GM23338 (cell line): ENCODE results near the gene MAP3K21. TPM values are rescaled to one million over a fixed set of nuclear protein-coding genes. Genes with fewer than 3 reads are reported as not detected.
A peak's percentile ranks its signal among the peaks of the same experiment; 100 is the strongest.

Experiments used
- ATAC-seq: fragments of 200-7000 bp; cut with Tn5 transposase; 3 replicates; pipeline ENCODE4 v1.9.1; 2020
- DNase-seq: peaks from one replicate; pipeline ENCODE4 v3.0.0-alpha.2; 2015; ENCODE audit warnings: low spot score
- H2AFZ ChIP-seq: fragments of 200-600 bp; sonication (generic); 2 replicates; pipeline ENCODE4 v1.8.0; 2016; ENCODE audit warnings: antibody characterized with exemption, mild to moderate bottlenecking, moderate library complexity
- H3F3A ChIP-seq: fragments of 200-600 bp; sonication (generic); replicated peaks from 2 replicates; pipeline ENCODE4 v1.8.0; 2017; ENCODE audit warnings: antibody characterized with exemption, mixed run types, low read depth
- H3K27ac ChIP-seq: fragments of 200-600 bp; sonication (generic); 2 replicates; pipeline ENCODE4 v1.6.1; 2016; ENCODE audit warnings: low read depth
- H3K27me3 ChIP-seq: fragments of 200-600 bp; sonication (generic); 2 replicates; pipeline ENCODE4 v1.8.0; 2016; ENCODE audit warnings: mild to moderate bottlenecking, mixed run types, moderate library complexity; ENCODE audit not compliant: insufficient read depth
- H3K36me3 ChIP-seq: fragments of 200-600 bp; sonication (generic); 2 replicates; pipeline ENCODE4 v1.8.0; 2016; ENCODE audit warnings: mild to moderate bottlenecking; ENCODE audit not compliant: insufficient read depth
- H3K4me1 ChIP-seq: fragments of 200-600 bp; sonication (generic); 2 replicates; pipeline ENCODE4 v1.8.0; 2016; ENCODE audit warnings: mild to moderate bottlenecking, moderate library complexity; ENCODE audit not compliant: insufficient read depth
- H3K4me2 ChIP-seq: fragments of 200-600 bp; sonication (generic); 2 replicates; pipeline ENCODE4 v1.7.1; 2017; ENCODE audit warnings: mixed run types
- H3K4me3 ChIP-seq: fragments of 200-600 bp; sonication (generic); 2 replicates; pipeline ENCODE4 v1.6.1; 2016; ENCODE audit warnings: mixed run types
- H3K79me2 ChIP-seq: fragments of 200-600 bp; sonication (generic); replicated peaks from 2 replicates; pipeline ENCODE4 v1.8.0; 2017; ENCODE audit warnings: mild to moderate bottlenecking; ENCODE audit not compliant: insufficient read depth
- H3K9me2 ChIP-seq: fragments of 200-600 bp; sonication (generic); 2 replicates; pipeline ENCODE4 v1.8.0; 2017; ENCODE audit not compliant: insufficient read depth
- H4K20me1 ChIP-seq: fragments of 200-600 bp; sonication (generic); replicated peaks from 2 replicates; pipeline ENCODE4 v1.8.0; 2017; ENCODE audit warnings: mild to moderate bottlenecking; ENCODE audit not compliant: insufficient read depth
- H3K27ac Mint-ChIP-seq: 2 replicates; pipeline ENCODE4 v1.8.0; 2020; ENCODE audit warnings: inconsistent platforms, mild to moderate bottlenecking, moderate library complexity, mixed read lengths
- H3K27me3 Mint-ChIP-seq: 3 replicates; pipeline ENCODE4 v1.8.0; 2022; ENCODE audit warnings: low read depth, mild to moderate bottlenecking, moderate library complexity, mixed read lengths, inconsistent platforms; ENCODE audit not compliant: insufficient read depth, poor library complexity
- H3K36me3 Mint-ChIP-seq: 3 replicates; pipeline ENCODE4 v1.8.0; 2021; ENCODE audit warnings: low read depth, mild to moderate bottlenecking, inconsistent platforms, moderate library complexity, mixed read lengths
- H3K4me1 Mint-ChIP-seq: 3 replicates; pipeline ENCODE4 v1.8.0; 2020; ENCODE audit warnings: mild to moderate bottlenecking, inconsistent platforms, mixed read lengths
- H3K4me3 Mint-ChIP-seq: 3 replicates; pipeline ENCODE4 v1.8.0; 2021; ENCODE audit warnings: moderate library complexity, mild to moderate bottlenecking, inconsistent platforms, mixed read lengths
- H3K9me3 Mint-ChIP-seq: 3 replicates; pipeline ENCODE4 v1.8.0; 2020; ENCODE audit warnings: moderate library complexity, mild to moderate bottlenecking, inconsistent platforms, mixed read lengths
- CREB1 ChIP-seq: fragments of 250-450 bp; sonication (Bioruptor Pico); IDR thresholded peaks from 2 replicates; pipeline ENCODE4 v1.5.0; 2020; ENCODE audit warnings: low read depth, mild to moderate bottlenecking, moderate library complexity
- CTCF ChIP-seq, 2 experiments: fragments of 200-600 bp in 1 of 2; sonication (generic) in 1 of 2; conservative IDR thresholded peaks; 2 replicates each; pipeline versions ENCODE4 v1.5.1 to v1.6.1; 2016 to 2017; ENCODE audit warnings: antibody characterized with exemption in 2 of 2, low read depth in 2 of 2, mild to moderate bottlenecking in 2 of 2, moderate library complexity in 1 of 2
- ETS1 ChIP-seq: IDR thresholded peaks from 2 replicates; pipeline ENCODE4 v1.6.1; 2016; ENCODE audit warnings: antibody characterized with exemption
- EZH2phosphoT487 ChIP-seq: fragments of 200-600 bp; sonication (generic); IDR thresholded peaks from one replicate; pipeline ENCODE4 v1.8.1; 2018; ENCODE audit warnings: antibody characterized with exemption; ENCODE audit not compliant: unreplicated experiment
- JUNB ChIP-seq: IDR thresholded peaks from one replicate; pipeline ENCODE4 v1.6.1; 2016; ENCODE audit warnings: antibody characterized with exemption; ENCODE audit not compliant: unreplicated experiment
- POLR2AphosphoS5 ChIP-seq: IDR thresholded peaks from 2 replicates; pipeline ENCODE4 v1.6.1; 2016; ENCODE audit warnings: antibody characterized with exemption, low read depth
- STAT1 ChIP-seq: IDR thresholded peaks from one replicate; pipeline ENCODE4 v1.6.1; 2016; ENCODE audit warnings: antibody characterized with exemption; ENCODE audit not compliant: unreplicated experiment
- ZNF331 ChIP-seq: fragments of 250-450 bp; sonication (Bioruptor Pico); IDR thresholded peaks from 2 replicates; pipeline ENCODE4 v1.5.0; 2020; ENCODE audit warnings: low read depth, mild to moderate bottlenecking, moderate library complexity
- ZNF462 ChIP-seq: fragments of 250-450 bp; sonication (Bioruptor Pico); IDR thresholded peaks from 2 replicates; pipeline ENCODE4 v1.5.0; 2020; ENCODE audit warnings: mild to moderate bottlenecking, moderate library complexity
- polyA plus RNA-seq: library from polyadenylated mRNA; unstranded; fragments of >200 nt; fragmentation: Nextera tagmentation; extraction: Ambion mirVana; gene quantifications from 2 replicates; pipeline ENCODE4 v1.2.1, GENCODE V29; 2016
- total RNA-seq: library from RNA; depleted of rRNA; stranded (reverse); fragments of >200 nt; shearing (Covaris generic); gene quantifications from 2 replicates; pipeline ENCODE4 v1.2.3, GENCODE V29; 2014

The MAP3K21 gene
- total and polyA plus RNA-seq, 2 experiments from 2014 or later: 11.7 to 40.1 TPM

GRCh38 chr1:233281711-233282581 is 45.6 kb upstream of the MAP3K21 start:
- H3K79me2 ChIP-seq: peaks cover 100% of the 10 kb centered on the region
- TF ChIP-seq ZNF331 (CRISPR knock-in tag) (no peak), EZH2phosphoT487 (no peak), JUNB (no peak), CTCF (conservative IDR thresholded peaks at IDR 0.05; ENCODE audit: low read depth in 2 of 2) (no peak), CREB1 (no peak), ZNF462 (no peak), STAT1 (no peak), ETS1 (no peak), POLR2AphosphoS5 (no peak)
- peaks cover 25% of the 10 kb centered on the region; the same call in 1 of the 2 replicates for H3K4me1 ChIP-seq
- peak overlapping the region; percentile 69 for H3K27ac Mint-ChIP-seq
- no peak overlapping the region for H3K4me3 ChIP-seq
- peaks cover 49% of the 10 kb centered on the region for H3K4me1 Mint-ChIP-seq
- DNase-seq (no peak), ATAC-seq (peak; percentile 56)
- no peaks in the 10 kb centered on the region for H3K9me3 Mint-ChIP-seq
- H2AFZ ChIP-seq: no peak overlapping the region
- no peaks in the 10 kb centered on the region for H3K27me3 Mint-ChIP-seq
- H3F3A ChIP-seq: no peaks in the 10 kb centered on the region
- H3K4me3 Mint-ChIP-seq: no peak overlapping the region
- peaks cover 2% of the 10 kb centered on the region; the same call in 1 of the 2 replicates for H3K36me3 ChIP-seq
- H3K27me3 ChIP-seq: no peaks in the 10 kb centered on the region
- peaks cover 56% of the 10 kb centered on the region for H3K36me3 Mint-ChIP-seq
- no peak overlapping the region for H3K4me2 ChIP-seq
- H3K27ac ChIP-seq: peak overlapping the region; percentile 22; the same call in 1 of the 2 replicates
- peaks cover 34% of the 10 kb centered on the region for H4K20me1 ChIP-seq
- H3K9me2 ChIP-seq: peaks cover 3% of the 10 kb centered on the region; the same call in 1 of the 2 replicates
